Smooth muscle cell of the brain vasculature (primary cell): ENCODE results near the gene MSI2.

Experiments used
- DNase-seq: peaks from one replicate; pipeline ENCODE4 v3.0.0-alpha.2; 2012; ENCODE audit warnings: low read depth, low spot score

MSI2 gene

DNA sequence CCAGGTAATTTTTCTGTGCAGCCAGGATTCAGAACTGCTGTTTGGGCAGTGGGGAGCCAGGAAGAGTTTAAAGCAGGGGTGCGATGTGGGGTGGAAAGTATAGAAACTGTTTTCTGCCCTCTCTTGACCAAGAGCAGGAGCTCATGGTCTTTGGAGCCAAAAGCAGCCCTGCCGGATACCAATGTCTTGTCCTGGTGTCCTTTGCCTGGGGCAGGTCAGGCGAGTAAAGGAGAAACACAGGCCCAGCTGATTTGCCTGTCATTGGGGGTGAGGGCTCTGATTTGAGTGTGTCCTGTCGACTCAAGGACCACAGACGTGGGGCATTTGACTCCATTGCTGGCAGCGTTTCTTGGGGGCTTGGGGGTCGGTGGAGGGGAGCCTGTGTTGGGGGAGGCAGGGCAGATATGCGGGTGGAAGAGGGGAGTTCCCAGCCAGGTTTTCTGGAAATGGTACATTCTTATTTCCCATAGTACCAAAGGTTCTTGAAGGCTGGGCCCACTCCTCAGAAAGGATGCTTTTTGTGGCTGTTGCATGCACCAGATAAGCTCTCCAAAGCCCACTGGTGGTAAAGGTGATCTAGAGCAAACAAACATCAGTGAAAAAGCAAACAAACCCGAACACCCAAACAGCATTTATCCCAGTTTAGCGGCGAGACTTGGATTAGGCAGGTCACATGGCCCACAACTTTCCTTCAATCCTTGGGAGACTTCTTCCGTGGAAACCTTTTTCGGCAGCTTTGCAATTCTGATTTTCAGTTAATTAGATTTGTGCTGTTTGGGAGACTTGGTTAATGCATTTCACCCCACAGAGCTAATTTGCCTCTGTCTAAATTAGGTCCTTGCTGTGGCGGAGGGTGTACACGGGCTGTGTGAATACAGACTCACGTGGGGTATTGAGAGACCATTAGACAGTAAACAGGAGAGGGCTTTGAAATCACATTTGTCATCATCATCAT lies 59.0 kb downstream of the MSI2 start:
- no peak for DNase-seq

GRCh38 chr17:57316361-57316760 lies 60.0 kb downstream of the MSI2 start:
- no peak for DNase-seq

DNA sequence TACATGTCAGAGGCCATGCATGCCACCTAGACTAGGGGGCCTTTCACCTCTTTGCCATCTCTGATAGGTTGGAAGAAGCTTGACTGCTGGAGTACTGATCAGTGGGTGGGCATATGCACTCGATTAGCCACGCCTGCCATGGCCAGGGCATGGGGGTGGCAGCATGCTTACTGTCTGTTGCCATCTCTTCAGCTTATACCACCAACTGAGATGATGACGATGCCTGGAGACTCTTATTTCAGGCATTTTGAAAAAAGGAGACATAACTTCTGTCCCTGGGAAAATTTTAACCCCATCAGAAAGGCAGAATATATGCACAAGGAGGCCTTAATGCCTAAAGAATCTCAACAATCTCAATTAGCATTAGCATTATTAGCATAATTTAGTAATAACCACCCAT lies 60.8 kb downstream of the MSI2 start:
- no peak for DNase-seq

DNA sequence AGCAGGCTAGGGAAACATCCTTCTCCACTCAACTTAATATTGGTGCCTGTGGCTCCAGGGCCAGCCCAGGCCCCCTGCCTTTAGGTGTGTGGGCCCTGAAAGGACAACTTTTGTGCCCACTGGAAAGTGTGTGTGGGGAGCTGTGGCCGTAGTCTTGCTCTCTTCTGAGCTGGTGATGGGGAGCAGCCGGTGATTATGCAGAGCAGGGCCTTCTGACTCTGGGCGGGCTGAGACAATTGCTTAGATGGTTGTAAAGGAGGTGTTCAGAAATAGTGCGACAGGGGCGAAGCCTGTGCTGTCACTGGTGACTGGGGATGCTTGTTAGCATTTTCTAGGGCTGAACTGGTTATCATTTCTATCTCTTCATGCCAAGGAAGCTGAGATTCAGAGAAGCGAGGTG lies 62.6 kb downstream of the MSI2 start:
- no peak for DNase-seq

DNA sequence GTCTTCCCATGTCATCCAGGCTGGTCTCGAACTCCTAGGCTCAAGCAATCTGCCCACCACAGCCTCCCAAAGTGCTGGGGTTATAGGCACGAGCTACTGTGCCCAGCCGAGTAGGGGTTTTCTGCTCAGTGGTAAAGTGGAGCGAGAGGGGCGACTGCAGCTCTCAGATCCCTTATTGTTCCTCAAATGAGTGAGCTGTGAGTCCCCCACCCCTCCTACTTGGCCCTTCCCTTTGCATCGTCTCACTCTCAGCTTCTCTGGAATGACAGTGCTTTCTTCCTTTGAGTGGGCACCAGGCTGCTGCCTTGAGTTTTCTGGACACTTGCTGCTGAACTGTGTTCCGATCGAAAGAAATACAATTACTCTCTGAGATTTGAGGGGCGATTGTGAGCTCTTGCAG lies 63.5 kb downstream of the MSI2 start:
- no peak for DNase-seq

DNA sequence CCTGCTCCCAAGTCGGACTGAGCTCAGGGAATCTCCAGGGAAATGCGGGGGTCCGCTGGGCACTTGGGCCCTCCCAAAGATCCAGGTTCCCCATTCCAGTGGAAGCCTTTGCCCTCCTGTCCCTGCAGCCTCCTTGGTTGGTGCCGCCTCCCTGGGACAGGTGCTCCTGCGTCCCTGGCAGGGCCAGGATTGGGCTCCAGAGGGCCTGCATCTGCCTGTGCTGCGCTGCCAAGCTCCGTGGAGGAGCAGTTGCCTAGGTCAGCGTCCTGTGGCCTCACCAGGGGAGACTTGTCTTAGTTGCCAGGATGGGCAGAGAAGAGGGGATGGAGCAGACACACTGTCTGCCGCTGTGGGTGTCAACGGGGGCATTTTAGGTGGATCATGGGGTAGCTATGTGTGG lies 67.1 kb downstream of the MSI2 start:
- no peak for DNase-seq

DNA sequence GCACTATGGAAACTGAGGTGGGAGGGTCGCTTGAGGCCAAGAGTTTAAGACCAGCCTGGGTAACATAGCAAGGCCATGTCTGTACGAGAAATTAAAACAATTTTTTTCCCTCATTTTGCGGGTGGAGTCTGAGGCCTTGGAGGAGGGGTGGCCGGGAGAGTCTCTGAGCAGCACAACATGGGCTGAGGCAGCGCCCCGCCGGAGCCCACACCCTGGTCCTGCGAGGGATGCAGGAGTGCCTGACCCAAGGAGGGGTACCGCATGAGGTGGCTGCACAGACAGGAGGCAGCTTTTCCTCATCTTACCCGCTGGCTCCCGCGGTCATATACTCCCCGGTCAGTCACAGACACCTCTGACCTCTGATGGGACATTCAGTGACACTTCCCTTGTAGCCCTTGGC lies 67.7 kb downstream of the MSI2 start:
- DNase-seq, result no peak

GRCh38 chr17:57324631-57325030 lies 68.3 kb downstream of the MSI2 start:
- no peak for DNase-seq

- no peak for DNase-seq
Measured at GRCh38 chr17:57326336-57326735, 70.0 kb downstream of the MSI2 start.

- no peak for DNase-seq
Measured at GRCh38 chr17:57326764-57327163, 70.4 kb downstream of the MSI2 start.

DNA sequence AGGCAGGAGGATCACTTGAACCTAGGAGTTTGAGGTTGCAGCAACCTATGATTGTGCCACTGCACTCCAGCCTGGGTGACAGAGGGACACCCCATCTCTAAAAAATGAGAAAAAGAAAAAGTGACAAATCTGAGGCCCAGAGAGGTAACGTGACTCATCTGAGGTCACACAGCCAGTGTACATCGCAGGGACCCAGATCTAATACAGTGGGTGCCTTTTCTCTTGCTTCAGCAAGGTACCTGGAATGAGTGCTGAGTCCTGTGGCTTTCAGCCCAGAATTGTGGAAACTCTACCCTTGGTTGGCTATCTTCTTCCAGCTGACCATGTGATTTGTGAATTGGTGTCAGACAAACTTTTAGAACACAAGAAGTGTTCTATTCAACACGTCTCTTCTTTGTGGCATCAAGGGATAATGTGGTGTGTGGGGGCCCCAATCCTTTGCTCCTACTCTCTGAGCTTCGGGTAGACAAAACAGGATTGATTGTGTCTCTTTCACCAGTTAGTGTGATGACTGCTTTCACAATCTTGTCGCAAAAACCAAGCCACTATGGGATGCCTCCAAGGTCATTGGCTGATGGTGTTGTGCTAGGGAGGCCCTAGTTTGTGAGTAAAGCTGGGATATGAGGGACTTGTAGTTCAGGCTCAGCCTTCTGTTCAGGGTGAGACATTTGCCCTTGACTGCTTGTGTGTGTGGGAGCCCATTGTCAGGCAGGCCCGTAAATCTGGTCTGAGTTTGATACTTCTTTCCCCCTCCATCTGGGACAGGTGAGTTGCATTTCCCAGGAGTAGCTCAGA lies 71.0 kb downstream of the MSI2 start:
- no peak for DNase-seq

DNA sequence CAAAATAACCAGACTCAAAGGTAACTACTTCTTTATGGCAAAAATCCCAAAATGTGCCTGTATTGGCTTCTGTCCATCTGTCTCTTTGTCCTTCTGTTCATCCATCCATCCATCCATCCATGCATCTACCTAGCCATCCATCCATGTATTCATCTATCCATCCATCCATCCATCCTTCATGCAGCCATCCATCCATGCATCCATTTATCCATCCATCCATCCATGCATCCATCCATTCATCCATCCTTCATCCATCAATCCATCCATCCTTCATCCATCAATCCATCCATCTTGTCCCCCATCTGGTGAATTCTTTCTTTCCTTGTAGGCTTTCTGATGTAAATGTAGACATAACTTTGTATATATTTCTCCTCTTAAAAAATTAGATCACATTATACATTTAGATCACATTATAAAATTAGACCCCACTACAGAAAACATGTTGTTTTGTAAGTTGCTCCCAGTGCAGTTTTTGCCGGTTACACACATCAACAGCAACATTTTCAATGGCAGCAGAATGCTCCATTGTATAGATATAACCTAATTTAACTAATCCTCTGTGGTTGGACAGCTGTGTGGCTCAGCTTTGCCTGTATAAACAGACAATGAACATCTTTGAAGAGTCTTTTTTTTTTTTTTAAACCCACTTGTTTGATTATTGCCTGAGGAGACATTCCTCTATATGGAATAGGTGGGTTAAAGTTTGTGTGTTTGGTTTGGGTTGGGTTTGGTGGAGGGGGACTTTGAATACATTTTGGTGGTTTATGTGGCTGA lies 72.0 kb downstream of the MSI2 start:
- DNase-seq, result no peak

- no peak for DNase-seq
Measured at GRCh38 chr17:57329380-57330214, 73.3 kb downstream of the MSI2 start.

- no peak for DNase-seq
Measured at GRCh38 chr17:57330587-57330986, 74.3 kb downstream of the MSI2 start.

DNA sequence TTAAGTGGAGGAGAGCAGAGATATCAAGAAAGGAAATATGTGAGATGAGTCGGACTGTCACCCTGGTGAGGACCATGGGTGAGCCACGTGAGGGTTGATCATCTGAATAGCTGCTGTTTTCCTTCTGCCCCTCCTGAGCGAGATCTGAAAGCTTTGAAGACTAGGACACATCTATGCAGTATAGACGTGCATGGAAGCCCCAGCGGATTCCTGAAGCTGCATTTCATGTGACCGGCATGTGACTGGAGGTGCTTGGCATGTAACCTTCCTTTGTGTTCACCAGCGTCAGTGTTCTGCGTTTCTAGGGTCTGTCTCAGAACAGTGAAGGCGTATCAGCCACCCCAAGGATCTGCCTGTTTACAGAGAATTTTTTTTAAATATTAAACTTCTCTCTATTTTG lies 75.1 kb downstream of the MSI2 start:
- DNase-seq, result no peak

- DNase-seq, result no peak
Measured at GRCh38 chr17:57332501-57332900, 76.2 kb downstream of the MSI2 start.

DNA sequence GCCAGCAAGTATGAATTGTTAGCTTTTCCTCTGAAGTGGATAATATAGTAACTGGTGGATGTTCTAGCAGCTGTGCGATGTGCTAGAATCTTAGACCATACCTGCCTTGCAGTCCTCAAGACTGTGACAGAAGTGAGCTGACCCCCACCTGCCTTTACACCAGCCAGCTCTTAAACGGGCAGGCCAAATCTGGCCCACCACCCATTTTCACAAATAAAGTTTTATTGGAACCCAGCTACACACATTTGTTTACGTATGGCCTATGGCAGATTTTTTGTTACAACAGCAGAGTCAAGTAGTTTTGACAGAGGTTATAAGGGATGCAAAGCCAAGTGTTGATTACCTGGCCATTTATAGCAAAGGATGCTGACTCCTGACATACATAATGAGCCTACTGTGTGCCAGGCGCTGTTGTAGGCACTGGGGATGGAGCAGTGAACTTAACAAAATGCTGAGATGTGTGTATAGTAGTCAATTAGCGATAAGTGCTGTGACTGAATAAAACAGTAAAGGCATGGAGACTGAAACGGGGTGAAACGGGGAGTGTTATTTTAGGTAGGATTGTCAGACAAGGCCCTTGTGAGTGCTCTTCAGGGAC lies 79.0 kb downstream of the MSI2 start:
- DNase-seq, result no peak

- DNase-seq, result no peak
Measured at GRCh38 chr17:57337390-57337789, 81.1 kb downstream of the MSI2 start.

GRCh38 chr17:57338257-57338914 lies 82.1 kb downstream of the MSI2 start:
- DNase-seq, result no peak
